NCI-H1694 (cell line): ENCODE results near the gene LRRC74A.
"Not testable (repeated sequence)": the region's sequence is repeated elsewhere in the genome, so short reads cannot be mapped to it uniquely, and the experiment has no call there.

ENCODE experiments used
- DNase-seq: peaks from one replicate; lab custom pipeline; 2025; lab: John Stamatoyannopoulos, UW

LRRC74A gene

DNA sequence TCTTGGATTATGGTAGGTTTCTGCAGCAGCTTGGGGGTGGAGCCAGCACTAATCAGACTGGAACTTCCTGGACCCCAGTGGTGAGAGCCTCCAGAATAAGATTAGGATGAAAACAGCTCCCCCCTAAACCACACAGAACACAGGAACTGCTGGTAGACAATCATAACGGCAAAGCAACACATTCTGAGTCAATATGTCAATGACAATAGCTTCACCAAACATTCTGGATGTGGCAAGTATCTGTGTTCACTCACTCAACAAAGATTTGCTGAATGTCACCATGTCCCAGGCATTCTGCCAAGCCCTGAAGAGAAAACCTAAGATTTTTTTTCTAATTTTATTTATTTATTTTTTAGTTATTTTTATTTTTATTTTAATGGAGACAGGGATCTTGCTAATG, 65.2 kb downstream of the LRRC74A start:
- no peak for DNase-seq

DNA sequence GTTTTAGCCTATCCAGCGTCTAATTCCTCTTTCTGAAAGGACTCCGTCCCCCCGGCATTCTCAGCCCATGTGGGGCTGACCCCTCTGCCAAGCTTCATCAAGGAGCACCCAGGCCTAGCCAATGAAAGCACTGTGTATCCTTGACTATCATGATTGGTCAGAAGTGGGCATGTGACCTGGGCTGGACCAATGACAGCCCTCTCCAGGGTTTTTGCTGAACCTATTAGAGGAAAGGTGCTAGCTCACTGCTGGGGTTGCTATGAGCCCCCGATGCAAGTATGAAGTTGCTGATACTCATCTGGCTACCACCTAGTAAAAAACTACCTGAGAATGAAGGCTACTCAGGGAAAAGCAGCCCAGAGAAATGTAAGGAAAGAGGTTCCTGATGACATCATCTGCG, 68.1 kb downstream of the LRRC74A start:
- DNase-seq: no peak

DNA sequence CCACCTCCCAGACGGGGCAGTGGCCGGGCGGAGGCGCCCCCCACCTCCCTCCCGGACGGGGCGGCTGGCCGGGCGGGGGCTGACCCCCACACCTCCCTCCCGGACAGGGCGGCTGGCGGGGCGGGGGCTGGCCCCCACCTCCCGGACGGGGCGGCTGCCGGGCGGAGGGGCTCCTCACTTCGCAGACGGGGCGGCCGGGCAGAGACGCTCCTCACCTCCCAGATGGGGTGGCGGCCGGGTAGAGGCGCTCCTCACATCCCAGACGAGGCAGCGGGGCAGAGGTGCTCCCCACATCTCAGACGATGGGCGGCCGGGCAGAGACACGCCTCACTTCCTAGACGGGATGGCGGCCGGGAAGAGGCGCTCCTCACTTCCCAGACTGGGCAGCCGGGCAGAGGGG, 71.8 kb downstream of the LRRC74A start:
- DNase-seq: not testable (repeated sequence)

DNA sequence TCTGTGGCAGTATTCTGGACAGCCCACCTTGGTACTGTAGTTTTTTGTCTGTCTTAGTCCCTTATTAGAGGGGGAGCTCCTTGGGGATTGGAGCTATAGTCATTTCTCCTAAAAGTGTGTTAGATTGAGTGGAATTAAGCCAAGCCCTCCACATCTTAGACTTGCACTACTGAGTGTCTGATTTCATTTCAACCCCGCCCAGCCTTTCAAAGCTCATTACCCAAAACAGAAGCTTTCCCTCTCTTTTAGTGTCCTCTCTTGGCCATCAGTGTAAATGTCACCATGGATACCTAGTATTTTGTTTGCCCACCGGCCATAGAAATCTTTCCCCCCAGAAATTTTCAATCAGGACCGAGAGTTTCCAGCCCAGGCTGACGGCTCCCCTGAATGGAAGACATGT, 74.5 kb downstream of the LRRC74A start:
- no peak for DNase-seq

DNA sequence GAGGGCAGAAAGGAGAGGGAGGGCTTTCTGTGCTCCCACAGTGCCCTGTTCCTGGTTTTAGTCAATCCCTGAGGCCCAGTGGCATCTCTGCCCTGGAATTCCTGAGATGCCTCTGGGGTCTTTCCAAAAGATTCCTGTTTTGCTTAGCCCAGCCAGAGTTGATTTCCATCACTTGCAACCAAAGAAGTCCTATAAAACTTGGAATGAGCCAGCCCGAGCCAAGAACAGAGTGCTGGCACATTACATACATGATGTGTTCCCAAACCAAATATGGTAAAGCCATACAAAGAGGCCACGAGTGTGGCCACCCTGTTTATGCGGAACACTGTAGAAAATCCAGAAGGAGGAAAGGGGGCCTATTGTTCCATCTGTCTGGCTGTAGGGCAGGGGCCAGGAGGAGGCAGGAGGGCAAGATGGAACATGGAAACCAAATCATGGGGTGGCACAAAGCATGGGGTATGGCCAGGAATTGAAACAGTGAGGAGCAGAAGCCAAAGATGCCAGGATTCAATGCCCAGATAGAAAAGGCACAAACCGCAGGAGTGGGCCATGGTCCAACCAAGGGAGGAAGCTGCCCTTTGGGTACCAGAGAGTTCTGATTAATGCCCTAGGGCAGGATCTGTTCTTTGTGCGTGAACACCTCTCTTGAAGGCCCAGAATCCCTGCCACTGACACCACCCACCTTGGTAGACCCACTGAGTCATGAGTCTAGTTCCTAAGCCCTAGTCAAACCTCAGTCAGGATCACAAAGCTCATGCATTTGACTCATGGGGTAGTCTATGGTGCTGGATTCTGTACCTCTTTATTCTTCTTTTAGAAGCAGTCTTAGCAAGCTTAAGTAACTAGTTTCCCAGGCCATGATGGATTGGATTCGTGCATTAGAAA, 75.2 kb downstream of the LRRC74A start:
- DNase-seq: no peak

DNA sequence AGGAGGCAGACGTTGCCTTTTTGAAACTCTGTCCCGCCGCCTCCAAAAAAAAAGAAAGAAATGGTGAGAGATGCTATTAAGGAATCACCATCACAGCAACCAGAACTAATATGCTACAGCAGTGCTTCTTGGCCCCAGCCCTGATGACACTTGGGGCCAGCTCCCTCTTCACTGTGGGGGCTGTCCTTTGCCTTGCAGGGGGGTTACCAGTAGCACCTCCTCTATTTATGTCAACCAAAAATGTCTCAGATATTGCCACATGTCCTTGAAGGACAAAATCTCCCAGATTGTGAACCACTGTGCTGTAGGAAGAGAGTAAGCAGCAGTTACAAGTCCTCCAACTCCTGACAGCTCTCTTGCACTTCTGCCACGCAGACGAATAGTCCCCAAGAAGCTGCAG, 76.4 kb downstream of the LRRC74A start:
- DNase-seq: no peak

DNA sequence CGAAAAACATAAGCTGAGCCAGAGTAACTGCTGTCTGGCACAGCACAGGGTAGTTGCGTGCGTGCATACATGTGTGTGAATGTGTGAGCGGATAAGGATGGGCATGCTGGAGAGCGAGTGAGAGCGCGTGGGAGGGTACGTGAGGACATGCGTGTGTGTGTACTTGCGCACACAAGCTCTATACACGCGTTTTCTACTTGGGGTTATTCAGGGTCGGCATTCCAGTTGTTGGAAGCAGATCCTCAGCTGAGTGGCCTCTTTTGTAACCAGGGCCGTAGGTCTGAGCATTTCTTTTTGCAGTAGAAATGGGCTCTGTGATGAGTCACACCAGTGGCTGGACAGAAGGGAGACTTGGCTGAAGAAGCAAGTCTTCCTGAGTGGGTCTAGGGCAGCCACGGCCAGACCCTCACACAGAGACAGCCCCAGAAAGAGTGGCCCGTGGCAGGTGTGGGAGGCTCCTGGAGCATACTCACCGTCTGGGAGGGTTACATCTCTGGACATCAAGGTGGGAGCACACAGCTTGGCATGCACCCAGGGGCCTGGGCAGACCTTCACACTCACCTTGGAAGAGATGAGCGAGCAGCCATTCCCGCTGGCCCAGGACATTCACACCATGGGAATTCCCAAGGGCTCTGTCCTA, 78.0 kb downstream of the LRRC74A start:
- DNase-seq: no peak

GRCh38 chr14:76904740-76905569, 78.7 kb downstream of the LRRC74A start:
- no peak for DNase-seq

GRCh38 chr14:76908834-76909233, 82.6 kb downstream of the LRRC74A start:
- no peak for DNase-seq

DNA sequence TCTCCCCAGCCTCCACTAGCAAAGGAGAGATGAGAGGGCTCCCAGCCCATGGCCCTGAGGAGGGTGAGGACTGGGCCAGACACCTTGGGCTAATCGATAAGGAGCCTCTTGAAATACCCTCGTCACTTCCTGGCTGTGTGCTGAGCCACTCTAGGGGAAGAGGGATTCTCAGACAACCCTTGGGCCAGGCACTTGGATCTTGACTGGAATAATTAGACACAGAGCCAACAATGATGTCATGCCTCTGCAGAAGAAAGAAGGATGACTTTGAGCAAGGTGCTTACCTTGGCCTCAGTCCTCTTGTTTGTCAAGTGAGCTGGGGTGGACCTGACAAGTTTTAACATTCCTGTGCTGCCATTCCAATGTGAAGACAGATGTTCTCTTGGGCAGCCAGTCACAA, 83.1 kb downstream of the LRRC74A start:
- no peak for DNase-seq

DNA sequence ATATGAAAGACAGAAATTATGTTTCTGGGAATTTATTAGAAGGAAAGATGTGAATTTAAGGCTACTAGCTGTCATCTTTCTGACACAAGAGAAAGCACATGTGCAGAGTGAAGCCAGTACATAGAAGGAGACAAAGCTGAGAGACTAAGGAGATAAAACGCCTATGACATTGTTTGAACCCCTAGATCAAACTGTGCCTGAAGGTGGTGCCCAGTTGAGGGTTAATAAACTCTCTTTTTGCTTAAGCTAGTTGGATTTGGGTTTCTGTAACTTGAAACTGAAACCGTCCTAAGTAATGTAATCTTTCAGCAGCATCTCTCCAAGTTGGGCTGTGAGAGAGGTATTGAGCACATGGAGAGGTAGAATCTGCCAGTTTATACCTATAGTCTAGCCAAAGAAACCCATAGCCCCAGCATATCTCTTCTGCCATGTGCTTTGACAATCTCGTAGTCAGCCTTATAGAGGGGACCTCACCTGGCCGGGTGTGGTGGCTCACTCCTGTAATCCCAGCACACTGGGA, 84.2 kb downstream of the LRRC74A start:
- no peak for DNase-seq

DNA sequence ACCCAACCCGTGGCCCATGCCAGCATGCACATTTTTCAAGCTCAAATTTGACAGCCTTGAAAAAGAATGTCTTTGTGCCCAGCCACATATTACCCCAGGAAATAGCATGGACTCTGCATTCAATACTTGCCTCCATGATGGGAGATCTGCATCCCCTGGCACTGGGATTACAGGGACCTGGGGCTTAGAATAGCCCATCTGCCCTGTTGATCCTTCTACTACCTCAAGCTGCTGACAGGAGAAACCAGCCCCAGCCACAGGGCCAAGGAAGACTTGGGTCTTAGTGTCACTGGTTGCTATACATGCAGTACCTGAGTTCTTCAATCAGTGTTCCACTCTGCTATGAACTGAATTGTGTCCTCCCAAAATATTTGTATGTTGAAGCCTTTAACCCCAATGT, 85.3 kb downstream of the LRRC74A start:
- no peak for DNase-seq

GRCh38 chr14:76914533-76915081, 88.4 kb downstream of the LRRC74A start:
- DNase-seq: not testable (repeated sequence)

DNA sequence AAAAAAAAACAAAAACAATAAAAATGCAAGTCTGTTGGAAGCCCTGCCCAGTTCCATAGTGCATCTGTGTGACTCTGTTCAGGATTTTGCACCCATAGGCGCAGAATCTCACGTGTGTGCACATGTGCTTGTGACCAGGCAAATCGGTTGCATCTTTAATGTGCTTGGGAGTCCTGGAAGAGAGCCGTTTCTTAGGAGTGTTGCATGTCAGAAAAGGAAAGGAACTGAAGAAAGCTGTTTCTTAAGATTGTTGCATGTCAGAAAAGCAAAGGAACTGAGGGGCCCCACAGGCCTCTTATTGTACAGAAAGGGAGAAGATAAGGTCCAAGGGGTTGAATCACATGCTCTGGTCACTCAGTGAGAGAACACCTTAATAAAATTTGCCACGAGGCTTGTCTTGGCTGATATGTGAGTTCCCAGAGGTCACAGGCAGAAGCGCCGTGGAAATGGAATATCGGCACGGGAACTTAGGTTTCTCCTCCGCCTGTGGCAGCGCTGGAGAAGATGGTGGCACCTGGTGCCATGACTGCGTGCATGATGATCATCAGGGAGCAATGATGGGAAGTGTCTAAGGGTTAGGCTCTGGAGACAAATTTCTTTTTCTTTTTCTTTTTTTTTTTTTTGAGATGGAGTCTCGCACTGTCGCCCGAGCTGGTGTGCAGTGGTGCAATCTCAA, 90.0 kb downstream of the LRRC74A start:
- DNase-seq: no peak

DNA sequence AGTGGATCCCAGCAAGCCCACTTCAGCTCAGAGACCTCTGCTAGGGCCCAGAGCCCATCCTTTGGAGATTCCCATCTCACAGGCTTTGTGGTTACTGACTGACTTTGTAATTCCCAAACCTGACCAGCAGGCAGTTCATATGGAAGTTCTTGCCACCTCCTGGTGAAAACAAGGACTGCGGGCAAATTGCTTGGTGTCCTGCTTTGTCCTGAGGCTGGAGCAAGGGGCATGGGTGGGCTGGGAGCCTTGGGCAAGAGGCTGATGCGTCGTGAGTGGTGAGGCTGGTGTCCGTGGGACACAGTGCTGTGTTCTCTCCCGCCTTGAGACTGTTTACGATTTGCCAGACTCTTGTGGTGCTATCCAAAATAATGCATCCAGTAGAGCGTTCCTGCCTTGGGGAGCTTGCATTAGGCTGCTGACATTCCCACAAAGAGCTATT, 91.0 kb downstream of the LRRC74A start:
- DNase-seq: peak; percentile 90

GRCh38 chr14:76917745-76918255, 91.6 kb downstream of the LRRC74A start:
- peak; percentile 80 for DNase-seq

DNA sequence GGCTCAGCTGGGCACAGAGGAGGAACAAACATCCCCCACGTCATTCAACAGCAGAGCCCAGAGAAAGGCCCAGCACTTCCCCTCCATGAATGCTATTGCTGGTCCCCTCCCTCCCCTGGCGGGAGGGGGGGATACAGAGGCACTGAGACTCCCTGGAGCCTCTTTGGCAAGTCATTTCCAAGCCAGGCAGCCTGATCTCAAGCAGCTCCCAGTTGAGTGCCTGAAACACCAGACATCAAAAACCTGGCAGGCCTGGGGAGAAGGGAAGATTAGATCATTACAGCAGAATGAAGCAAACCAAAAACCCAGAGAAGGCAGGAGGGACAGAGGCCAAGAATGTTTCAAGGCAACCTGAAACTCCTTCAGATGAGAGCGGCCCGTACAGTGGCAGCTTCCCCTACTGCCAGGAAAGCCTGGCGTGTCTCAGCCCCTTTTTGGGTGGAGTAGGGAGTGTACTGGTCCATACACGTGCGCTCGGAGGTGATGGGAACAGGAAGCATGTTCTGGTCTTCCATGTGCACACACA, 92.1 kb downstream of the LRRC74A start:
- DNase-seq: peak; percentile 84

- peak; percentile 84 for DNase-seq
These were observed 92.7 kb downstream of the LRRC74A start for GRCh38 chr14:76918782-76919394.
